K562 (cell line): ENCODE data around the gene ETV4.

Experiments
- CHD2 ChIP-seq: IDR thresholded peaks from 2 replicates; pipeline ENCODE4 v1.6.1; 2011; ENCODE audit warnings: low read depth, low read length
- ETV1 ChIP-seq: fragments of 450-650 bp; conservative IDR thresholded peaks from 2 replicates; pipeline ENCODE4 v1.6.1; 2016; ENCODE audit warnings: missing genetic modification characterization, control low read depth, low read depth, missing compliant biosample characterization
- JUN ChIP-seq, 2 experiments: sonication (generic) in 1 of 2; formaldehyde crosslinking in 1 of 2; IDR thresholded peaks; 2 replicates each; pipeline versions ENCODE4 v1.6.1 to v1.8.0; 2012 to 2022; ENCODE audit warnings: borderline replicate concordance in 2 of 2, mild to moderate bottlenecking in 2 of 2, improper control_type of control experiment in 1 of 2, low read depth in 1 of 2, low read length in 1 of 2, missing genetic modification reagents in 1 of 2
- NCOR1 ChIP-seq: fragments of 450-650 bp; IDR thresholded peaks from 2 replicates; pipeline ENCODE4 v1.6.1; 2016; ENCODE audit warnings: mild to moderate bottlenecking, moderate library complexity
- ZBTB40 ChIP-seq, 2 experiments: fragments of 450-650 bp in 1 of 2; sonication (generic) in 1 of 2; formaldehyde crosslinking in 1 of 2; IDR thresholded peaks; 2 replicates each; pipeline versions ENCODE4 v1.7.1 to v1.9.0; 2016 to 2022; ENCODE audit warnings: inconsistent platforms in 1 of 2, mild to moderate bottlenecking in 1 of 2, missing genetic modification reagents in 1 of 2

GRCh38 chr17:43515656-43516055, 30.5 kb downstream of the ETV4 start:
- TF ChIP-seq CHD2 (no peak), ZBTB40 (IDR thresholded peaks at IDR 0.05) (no peak), ZBTB40 (CRISPR knock-in tag; IDR thresholded peaks at IDR 0.05) (no peak), ETV1 (tag) (no peak), JUN (IDR thresholded peaks at IDR 0.05; ENCODE audit: borderline replicate concordance, low read depth, low read length) (no peak), JUN (CRISPR knock-in tag; IDR thresholded peaks at IDR 0.05; ENCODE audit: borderline replicate concordance) (no peak), NCOR1 (no peak)
